A673 (cell line): ENCODE results near the gene TRIP11.

Source experiments
- EZH2 ChIP-seq: fragments of 200-600 bp; sonication (generic); IDR thresholded peaks from 2 replicates; pipeline ENCODE4 v1.6.1; 2017; ENCODE audit warnings: borderline replicate concordance, low read depth, mild to moderate bottlenecking, mixed read lengths, antibody characterized with exemption, low read length; ENCODE audit not compliant: poor library complexity, severe bottlenecking
- TF ChIP-seq, protein P1 (sequence below): fragments of 300-800, 200-600 bp; sonication (generic); conservative IDR thresholded peaks from 2 replicates; pipeline ENCODE4 v1.5.1; 2017; ENCODE audit warnings: low read depth, mild to moderate bottlenecking, antibody characterized with exemption, low read length, moderate library complexity, mixed read lengths

DNA sequence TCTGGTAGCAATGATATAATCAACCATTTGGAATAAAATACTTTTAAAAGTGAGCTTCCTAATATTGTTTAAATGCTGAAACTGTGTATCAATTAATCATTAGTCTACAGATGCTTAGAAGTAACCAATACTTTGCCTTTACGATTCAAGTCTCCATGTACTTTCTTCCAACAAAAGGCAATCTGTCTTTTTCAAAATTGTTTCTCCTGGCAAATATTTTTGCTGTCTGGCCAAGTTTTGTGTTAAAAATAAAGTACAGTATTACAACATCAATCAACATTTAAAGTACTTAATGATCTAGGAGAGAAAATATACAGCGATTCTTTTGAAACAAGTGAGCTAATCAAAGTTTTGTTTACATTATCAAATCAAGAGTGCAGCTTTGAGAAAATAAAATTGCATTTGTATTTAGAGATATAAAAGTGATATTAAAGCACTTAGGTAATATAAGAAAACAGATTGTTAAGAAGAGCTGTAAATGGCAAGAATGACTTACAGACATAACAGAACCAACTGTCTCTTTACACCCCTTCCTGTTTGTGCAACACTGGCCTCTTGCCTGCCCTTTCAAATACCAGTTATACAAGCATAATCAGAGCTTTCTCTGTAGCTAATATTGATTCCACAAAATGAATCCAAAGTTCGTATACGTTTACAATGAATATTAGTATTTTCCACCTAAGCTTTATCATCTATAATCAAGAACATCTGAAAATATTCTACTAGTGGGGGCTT lies 54.2 kb downstream of the TRIP11 start:
- TF ChIP-seq, protein P1, sequence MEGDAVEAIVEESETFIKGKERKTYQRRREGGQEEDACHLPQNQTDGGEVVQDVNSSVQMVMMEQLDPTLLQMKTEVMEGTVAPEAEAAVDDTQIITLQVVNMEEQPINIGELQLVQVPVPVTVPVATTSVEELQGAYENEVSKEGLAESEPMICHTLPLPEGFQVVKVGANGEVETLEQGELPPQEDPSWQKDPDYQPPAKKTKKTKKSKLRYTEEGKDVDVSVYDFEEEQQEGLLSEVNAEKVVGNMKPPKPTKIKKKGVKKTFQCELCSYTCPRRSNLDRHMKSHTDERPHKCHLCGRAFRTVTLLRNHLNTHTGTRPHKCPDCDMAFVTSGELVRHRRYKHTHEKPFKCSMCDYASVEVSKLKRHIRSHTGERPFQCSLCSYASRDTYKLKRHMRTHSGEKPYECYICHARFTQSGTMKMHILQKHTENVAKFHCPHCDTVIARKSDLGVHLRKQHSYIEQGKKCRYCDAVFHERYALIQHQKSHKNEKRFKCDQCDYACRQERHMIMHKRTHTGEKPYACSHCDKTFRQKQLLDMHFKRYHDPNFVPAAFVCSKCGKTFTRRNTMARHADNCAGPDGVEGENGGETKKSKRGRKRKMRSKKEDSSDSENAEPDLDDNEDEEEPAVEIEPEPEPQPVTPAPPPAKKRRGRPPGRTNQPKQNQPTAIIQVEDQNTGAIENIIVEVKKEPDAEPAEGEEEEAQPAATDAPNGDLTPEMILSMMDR = no peak
- TF ChIP-seq EZH2 = no peak
